HepG2 (cell line): ENCODE measurements around the gene PCSK7. TPM values are rescaled to one million over a fixed set of nuclear protein-coding genes. Genes with fewer than 3 reads are reported as not detected.
A peak's percentile ranks its signal among the peaks of the same experiment; 100 is the strongest.

Source experiments
- ATAD3A ChIP-seq: sonication (generic); formaldehyde crosslinking; IDR thresholded peaks from 2 replicates; pipeline ENCODE4 v1.4.0; 2020; ENCODE audit warnings: missing genetic modification reagents
- BHLHE40 ChIP-seq: IDR thresholded peaks from 2 replicates; pipeline ENCODE4 v1.6.1; 2011; ENCODE audit warnings: low read length, improper control_type of control experiment
- CBFB ChIP-seq: sonication (generic); formaldehyde crosslinking; IDR thresholded peaks from 2 replicates; pipeline ENCODE4 v1.4.0; 2020; ENCODE audit warnings: missing genetic modification reagents
- KDM4B ChIP-seq: sonication (generic); formaldehyde crosslinking; IDR thresholded peaks from 2 replicates; pipeline ENCODE4 v1.4.0; 2020; ENCODE audit warnings: missing genetic modification reagents
- MED1 ChIP-seq: sonication (generic); formaldehyde crosslinking; IDR thresholded peaks from 2 replicates; pipeline ENCODE4 v1.4.0; 2020; ENCODE audit warnings: missing genetic modification reagents
- NFIC ChIP-seq: IDR thresholded peaks from 2 replicates; pipeline ENCODE4 v1.6.1; 2012; ENCODE audit warnings: mild to moderate bottlenecking, low read length, inconsistent platforms
- POLR2AphosphoS2 ChIP-seq: IDR thresholded peaks from 2 replicates; pipeline ENCODE4 v1.6.1; 2011; ENCODE audit warnings: low read depth, low read length, improper control_type of control experiment
- SP140L ChIP-seq: sonication (generic); formaldehyde crosslinking; IDR thresholded peaks from 2 replicates; pipeline ENCODE4 v1.4.0; 2020; ENCODE audit warnings: missing genetic modification reagents, borderline replicate concordance
- SRSF1 ChIP-seq: fragments of 200-400 bp; formaldehyde crosslinking; optimal IDR thresholded peaks from 2 replicates; pipeline ENCODE3; 2017; ENCODE audit warnings: mild to moderate bottlenecking, low read depth, low read length, moderate library complexity
- ZKSCAN8 ChIP-seq: IDR thresholded peaks from 2 replicates; pipeline ENCODE4 v1.6.1; 2016; ENCODE audit warnings: borderline replicate concordance, missing genetic modification reagents, missing compliant biosample characterization
- ZNF121 ChIP-seq: sonication (generic); formaldehyde crosslinking; IDR thresholded peaks from 2 replicates; pipeline ENCODE4 v1.5.0; 2020; ENCODE audit warnings: mild to moderate bottlenecking, missing genetic modification reagents
- ZNF34 ChIP-seq: sonication (generic); formaldehyde crosslinking; IDR thresholded peaks from 2 replicates; pipeline ENCODE4 v1.4.0; 2020; ENCODE audit warnings: mild to moderate bottlenecking, missing genetic modification reagents, borderline replicate concordance
- ZNF737 ChIP-seq: sonication (generic); formaldehyde crosslinking; IDR thresholded peaks from 2 replicates; pipeline ENCODE4 v1.5.0; 2020; ENCODE audit warnings: missing genetic modification reagents, mild to moderate bottlenecking, borderline replicate concordance
- polyA plus RNA-seq, 8 experiments: library from polyadenylated mRNA; depleted of rRNA in 3 of 8; stranded (reverse) in 7 of 8; unstranded in 1 of 8; fragments of >200 nt; fragmentation: Illumina TruSeq in 4 of 8; extraction: Trizol in 4 of 8; gene quantifications; 2 replicates each; pipeline versions ENCODE4 v1.2.1 to v1.2.3, GENCODE V29; 2011 to 2016; ENCODE audit warnings: low read depth in 4 of 8, missing spikeins in 1 of 8, mixed read lengths in 1 of 8; ENCODE audit not compliant: insufficient read depth in 1 of 8
- total RNA-seq, 5 experiments: library from RNA; depleted of rRNA; stranded (reverse); fragments of >200 nt; fragmentation: Illumina TruSeq; extraction: Trizol; gene quantifications; 2 replicates each; pipeline ENCODE4 v1.2.3, GENCODE V29; 2016; ENCODE audit warnings: low read depth in 1 of 5
- TF ChIP-seq, protein P1 (sequence below): sonication (generic); formaldehyde crosslinking; IDR thresholded peaks from 2 replicates; pipeline ENCODE4 v1.8.0; 2023; ENCODE audit warnings: mild to moderate bottlenecking, missing genetic modification reagents
- TF ChIP-seq, protein P2 (sequence below): sonication (generic); formaldehyde crosslinking; IDR thresholded peaks from 2 replicates; pipeline ENCODE4 v1.8.0; 2022; ENCODE audit warnings: missing genetic modification reagents, mild to moderate bottlenecking, borderline replicate concordance
- TF ChIP-seq, protein P3 (sequence below): sonication (generic); formaldehyde crosslinking; IDR thresholded peaks from 2 replicates; pipeline ENCODE4 v1.5.1; 2020; ENCODE audit warnings: mild to moderate bottlenecking, missing genetic modification reagents, borderline replicate concordance
- TF ChIP-seq, protein P4 (sequence below): sonication (generic); formaldehyde crosslinking; IDR thresholded peaks from 2 replicates; pipeline ENCODE4 v1.5.1; 2020; ENCODE audit warnings: mild to moderate bottlenecking, moderate library complexity, missing genetic modification reagents
- TF ChIP-seq, protein P5 (sequence below): sonication (generic); formaldehyde crosslinking; IDR thresholded peaks from 2 replicates; pipeline ENCODE4 v1.4.0; 2020; ENCODE audit warnings: mild to moderate bottlenecking, low read depth, missing genetic modification reagents
- TF ChIP-seq, protein P6 (sequence below): sonication (generic); formaldehyde crosslinking; IDR thresholded peaks from 2 replicates; pipeline ENCODE4 v1.5.0; 2020; ENCODE audit warnings: missing genetic modification reagents
- TF ChIP-seq, protein P7 (sequence below): sonication (generic); formaldehyde crosslinking; IDR thresholded peaks from 2 replicates; pipeline ENCODE4 v1.4.0; 2020; ENCODE audit warnings: missing genetic modification reagents

The PCSK7 gene
- total and polyA plus RNA-seq, 2 of the 13 experiments (the other 11 are each of a cell fraction or from before 2014, with no cell fraction given): 13.4 to 13.8 TPM

DNA sequence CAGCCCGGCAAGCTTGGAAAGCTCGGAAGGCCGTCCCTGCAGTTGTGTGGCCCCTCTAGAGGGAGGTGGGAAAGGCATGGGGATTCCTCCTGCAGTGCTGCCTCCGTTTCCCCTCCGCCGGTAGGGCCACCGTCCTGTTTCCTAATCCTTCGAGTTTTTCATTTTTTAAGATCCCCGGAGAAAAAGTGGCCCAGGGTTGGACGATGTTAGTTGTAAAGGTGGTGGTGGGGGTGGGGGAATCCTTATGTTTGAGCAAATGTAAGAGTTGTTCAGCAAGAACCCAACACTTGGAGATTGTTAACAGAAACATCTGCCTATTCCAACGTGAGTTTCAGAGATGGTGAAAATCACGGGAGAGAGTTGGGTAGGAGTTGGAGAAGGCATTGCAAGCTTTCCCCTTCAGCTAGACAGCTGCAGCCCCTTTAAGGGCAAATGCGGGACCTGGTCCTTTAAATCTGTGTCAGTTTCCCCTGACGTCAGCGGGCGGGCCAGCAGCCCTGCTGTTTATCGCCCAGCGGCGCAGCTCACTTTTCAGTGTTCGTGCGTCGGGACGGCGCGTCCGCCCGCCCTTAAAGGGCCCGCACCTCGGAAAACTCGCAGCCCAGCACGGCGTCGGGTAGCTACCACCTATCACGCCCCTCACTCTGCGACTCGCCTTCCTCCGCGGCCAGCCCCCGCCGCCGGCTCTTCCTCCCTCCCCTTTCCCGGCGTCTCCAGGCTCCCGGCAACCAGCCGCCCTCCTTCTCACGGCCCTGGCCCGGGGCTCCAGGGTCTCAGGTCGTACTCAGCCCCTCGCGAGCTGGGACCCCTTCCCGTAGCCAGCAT, 53.5 kb downstream of the PCSK7 start, which contains the start of gene SIDT2 (continued):
- TF ChIP-seq POLR2AphosphoS2 (no peak), SRSF1 (no peak), ZNF737 (CRISPR knock-in tag) (no peak), NFIC (no peak), KDM4B (CRISPR knock-in tag) (no peak), ZKSCAN8 (no peak), ZNF34 (CRISPR knock-in tag) (no peak), SP140L (0 out of 2 replicates have a peak, but pooled peaks have one; percentile 24), MED1 (CRISPR knock-in tag) (peak; percentile 49), ATAD3A (no peak), CBFB (CRISPR knock-in tag) (0 out of 2 replicates have a peak, but pooled peaks have one; percentile 16), ZNF121 (CRISPR knock-in tag) (no peak), BHLHE40 (no peak)
- TF ChIP-seq, protein P1, sequence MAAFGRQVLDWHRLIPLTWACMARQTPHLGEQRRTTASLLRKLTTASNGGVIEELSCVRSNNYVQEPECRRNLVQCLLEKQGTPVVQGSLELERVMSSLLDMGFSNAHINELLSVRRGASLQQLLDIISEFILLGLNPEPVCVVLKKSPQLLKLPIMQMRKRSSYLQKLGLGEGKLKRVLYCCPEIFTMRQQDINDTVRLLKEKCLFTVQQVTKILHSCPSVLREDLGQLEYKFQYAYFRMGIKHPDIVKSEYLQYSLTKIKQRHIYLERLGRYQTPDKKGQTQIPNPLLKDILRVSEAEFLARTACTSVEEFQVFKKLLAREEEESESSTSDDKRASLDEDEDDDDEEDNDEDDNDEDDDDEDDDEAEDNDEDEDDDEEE (CRISPR knock-in tag): no peak
- TF ChIP-seq, protein P2, sequence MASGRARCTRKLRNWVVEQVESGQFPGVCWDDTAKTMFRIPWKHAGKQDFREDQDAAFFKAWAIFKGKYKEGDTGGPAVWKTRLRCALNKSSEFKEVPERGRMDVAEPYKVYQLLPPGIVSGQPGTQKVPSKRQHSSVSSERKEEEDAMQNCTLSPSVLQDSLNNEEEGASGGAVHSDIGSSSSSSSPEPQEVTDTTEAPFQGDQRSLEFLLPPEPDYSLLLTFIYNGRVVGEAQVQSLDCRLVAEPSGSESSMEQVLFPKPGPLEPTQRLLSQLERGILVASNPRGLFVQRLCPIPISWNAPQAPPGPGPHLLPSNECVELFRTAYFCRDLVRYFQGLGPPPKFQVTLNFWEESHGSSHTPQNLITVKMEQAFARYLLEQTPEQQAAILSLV (CRISPR knock-in tag): no peak
- TF ChIP-seq, protein P3, sequence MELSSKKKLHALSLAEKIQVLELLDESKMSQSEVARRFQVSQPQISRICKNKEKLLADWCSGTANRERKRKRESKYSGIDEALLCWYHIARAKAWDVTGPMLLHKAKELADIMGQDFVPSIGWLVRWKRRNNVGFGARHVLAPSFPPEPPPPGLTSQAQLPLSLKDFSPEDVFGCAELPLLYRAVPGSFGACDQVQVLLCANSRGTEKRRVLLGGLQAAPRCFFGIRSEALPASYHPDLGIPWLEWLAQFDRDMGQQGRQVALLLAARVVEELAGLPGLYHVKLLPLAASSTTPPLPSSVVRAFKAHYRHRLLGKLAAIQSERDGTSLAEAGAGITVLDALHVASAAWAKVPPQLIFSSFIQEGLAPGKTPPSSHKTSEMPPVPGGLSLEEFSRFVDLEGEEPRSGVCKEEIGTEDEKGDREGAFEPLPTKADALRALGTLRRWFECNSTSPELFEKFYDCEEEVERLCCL (CRISPR knock-in tag): no peak
- TF ChIP-seq, protein P4, sequence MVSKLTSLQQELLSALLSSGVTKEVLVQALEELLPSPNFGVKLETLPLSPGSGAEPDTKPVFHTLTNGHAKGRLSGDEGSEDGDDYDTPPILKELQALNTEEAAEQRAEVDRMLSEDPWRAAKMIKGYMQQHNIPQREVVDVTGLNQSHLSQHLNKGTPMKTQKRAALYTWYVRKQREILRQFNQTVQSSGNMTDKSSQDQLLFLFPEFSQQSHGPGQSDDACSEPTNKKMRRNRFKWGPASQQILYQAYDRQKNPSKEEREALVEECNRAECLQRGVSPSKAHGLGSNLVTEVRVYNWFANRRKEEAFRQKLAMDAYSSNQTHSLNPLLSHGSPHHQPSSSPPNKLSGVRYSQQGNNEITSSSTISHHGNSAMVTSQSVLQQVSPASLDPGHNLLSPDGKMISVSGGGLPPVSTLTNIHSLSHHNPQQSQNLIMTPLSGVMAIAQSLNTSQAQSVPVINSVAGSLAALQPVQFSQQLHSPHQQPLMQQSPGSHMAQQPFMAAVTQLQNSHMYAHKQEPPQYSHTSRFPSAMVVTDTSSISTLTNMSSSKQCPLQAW (CRISPR knock-in tag): 0 out of 2 replicates have a peak, but pooled peaks have one; percentile 42
- TF ChIP-seq, protein P5, sequence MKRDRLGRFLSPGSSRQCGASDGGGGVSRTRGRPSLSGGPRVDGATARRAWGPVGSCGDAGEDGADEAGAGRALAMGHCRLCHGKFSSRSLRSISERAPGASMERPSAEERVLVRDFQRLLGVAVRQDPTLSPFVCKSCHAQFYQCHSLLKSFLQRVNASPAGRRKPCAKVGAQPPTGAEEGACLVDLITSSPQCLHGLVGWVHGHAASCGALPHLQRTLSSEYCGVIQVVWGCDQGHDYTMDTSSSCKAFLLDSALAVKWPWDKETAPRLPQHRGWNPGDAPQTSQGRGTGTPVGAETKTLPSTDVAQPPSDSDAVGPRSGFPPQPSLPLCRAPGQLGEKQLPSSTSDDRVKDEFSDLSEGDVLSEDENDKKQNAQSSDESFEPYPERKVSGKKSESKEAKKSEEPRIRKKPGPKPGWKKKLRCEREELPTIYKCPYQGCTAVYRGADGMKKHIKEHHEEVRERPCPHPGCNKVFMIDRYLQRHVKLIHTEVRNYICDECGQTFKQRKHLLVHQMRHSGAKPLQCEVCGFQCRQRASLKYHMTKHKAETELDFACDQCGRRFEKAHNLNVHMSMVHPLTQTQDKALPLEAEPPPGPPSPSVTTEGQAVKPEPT (CRISPR knock-in tag): 0 out of 2 replicates have a peak, but pooled peaks have one; percentile 77
- TF ChIP-seq, protein P6, sequence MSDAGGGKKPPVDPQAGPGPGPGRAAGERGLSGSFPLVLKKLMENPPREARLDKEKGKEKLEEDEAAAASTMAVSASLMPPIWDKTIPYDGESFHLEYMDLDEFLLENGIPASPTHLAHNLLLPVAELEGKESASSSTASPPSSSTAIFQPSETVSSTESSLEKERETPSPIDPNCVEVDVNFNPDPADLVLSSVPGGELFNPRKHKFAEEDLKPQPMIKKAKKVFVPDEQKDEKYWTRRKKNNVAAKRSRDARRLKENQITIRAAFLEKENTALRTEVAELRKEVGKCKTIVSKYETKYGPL (CRISPR knock-in tag): no peak
- TF ChIP-seq, protein P7, sequence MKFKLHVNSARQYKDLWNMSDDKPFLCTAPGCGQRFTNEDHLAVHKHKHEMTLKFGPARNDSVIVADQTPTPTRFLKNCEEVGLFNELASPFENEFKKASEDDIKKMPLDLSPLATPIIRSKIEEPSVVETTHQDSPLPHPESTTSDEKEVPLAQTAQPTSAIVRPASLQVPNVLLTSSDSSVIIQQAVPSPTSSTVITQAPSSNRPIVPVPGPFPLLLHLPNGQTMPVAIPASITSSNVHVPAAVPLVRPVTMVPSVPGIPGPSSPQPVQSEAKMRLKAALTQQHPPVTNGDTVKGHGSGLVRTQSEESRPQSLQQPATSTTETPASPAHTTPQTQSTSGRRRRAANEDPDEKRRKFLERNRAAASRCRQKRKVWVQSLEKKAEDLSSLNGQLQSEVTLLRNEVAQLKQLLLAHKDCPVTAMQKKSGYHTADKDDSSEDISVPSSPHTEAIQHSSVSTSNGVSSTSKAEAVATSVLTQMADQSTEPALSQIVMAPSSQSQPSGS (CRISPR knock-in tag): peak; percentile 96
